ENCODE results near the gene IDH1.

IDH1 gene

GRCh38 chr2:208210688-208211451, 44.0 kb downstream of the IDH1 start:
- TF ChIP-seq EZH2phosphoT487 (IDR thresholded peaks at IDR 0.05; ENCODE audit: borderline replicate concordance, low read length): no peak
- TF ChIP-seq, protein P1, sequence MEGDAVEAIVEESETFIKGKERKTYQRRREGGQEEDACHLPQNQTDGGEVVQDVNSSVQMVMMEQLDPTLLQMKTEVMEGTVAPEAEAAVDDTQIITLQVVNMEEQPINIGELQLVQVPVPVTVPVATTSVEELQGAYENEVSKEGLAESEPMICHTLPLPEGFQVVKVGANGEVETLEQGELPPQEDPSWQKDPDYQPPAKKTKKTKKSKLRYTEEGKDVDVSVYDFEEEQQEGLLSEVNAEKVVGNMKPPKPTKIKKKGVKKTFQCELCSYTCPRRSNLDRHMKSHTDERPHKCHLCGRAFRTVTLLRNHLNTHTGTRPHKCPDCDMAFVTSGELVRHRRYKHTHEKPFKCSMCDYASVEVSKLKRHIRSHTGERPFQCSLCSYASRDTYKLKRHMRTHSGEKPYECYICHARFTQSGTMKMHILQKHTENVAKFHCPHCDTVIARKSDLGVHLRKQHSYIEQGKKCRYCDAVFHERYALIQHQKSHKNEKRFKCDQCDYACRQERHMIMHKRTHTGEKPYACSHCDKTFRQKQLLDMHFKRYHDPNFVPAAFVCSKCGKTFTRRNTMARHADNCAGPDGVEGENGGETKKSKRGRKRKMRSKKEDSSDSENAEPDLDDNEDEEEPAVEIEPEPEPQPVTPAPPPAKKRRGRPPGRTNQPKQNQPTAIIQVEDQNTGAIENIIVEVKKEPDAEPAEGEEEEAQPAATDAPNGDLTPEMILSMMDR (IDR thresholded peaks at IDR 0.05; ENCODE audit: low read depth, low read length, poor library complexity, severe bottlenecking): no peak
- no peaks in the 10 kb centered on the region for H3K27me3 ChIP-seq (ENCODE audit: control insufficient read depth, low read length)
- H3K9me3 ChIP-seq (ENCODE audit: control insufficient read depth, insufficient read depth, low read length): no peaks in the 10 kb centered on the region
- no peaks in the 10 kb centered on the region for H3K36me3 ChIP-seq (ENCODE audit: control insufficient read depth, low read length)
- no peak overlapping the region for H3K4me2 ChIP-seq (ENCODE audit: low read length)
- H4K20me1 ChIP-seq (ENCODE audit: control insufficient read depth, insufficient read depth, low read depth, low read length): no peaks in the 10 kb centered on the region
- H3K27ac ChIP-seq (ENCODE audit: low read depth, low read length): no peak overlapping the region
- no peaks in the 10 kb centered on the region for H3K4me1 ChIP-seq (ENCODE audit: control insufficient read depth, low read length)
- no peak overlapping the region for H3K4me3 ChIP-seq (ENCODE audit: low read length)
- H3K9me2 ChIP-seq (replicated peaks; ENCODE audit: control insufficient read depth, low read length): no peaks in the 10 kb centered on the region
- no peaks in the 10 kb centered on the region for H3K79me2 ChIP-seq (ENCODE audit: control insufficient read depth, low read length)
- H3F3A ChIP-seq (ENCODE audit: control insufficient read depth, insufficient read depth): no peaks in the 10 kb centered on the region

DNA sequence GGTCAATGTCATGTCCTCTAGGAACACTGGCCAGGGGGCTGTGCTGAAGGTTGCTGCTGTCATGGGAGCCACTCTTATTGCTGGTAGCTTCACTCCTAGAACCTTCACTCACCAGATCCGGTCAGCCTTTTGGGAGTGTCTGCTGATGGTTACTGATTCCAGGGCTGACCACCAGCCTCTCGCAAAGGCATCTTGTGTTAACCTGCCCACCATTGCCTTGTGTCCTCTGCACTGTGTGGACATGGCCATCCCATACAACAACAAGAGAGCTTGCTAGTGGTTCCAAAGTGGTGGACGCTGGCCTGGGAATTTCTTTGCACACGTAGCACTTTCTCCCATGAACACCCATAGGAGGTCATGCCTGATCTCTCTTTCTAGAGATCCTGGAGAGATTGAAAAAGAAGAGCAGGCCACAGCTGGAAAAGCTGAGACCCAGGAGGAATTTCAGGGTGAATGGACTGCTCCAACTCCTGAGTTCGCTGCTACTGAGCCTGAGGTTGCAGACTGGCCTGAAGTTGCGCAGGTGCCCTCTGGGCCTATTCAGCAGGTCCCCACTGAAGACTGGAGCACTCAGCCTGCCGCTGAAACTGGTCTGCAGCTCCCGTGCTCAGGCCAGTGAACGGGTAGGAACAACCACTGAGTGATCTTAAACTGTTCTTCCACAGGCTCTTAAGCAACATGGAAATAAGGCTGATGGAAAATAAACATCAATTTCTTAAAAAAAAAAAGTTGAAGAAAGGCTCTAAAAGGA, 46.4 kb downstream of the IDH1 start:
- H3K9me3 ChIP-seq (ENCODE audit: control insufficient read depth, insufficient read depth, low read length): no peaks in the 10 kb centered on the region
- H3K27ac ChIP-seq (ENCODE audit: low read depth, low read length): no peak overlapping the region
- no peak overlapping the region for H3K4me3 ChIP-seq (ENCODE audit: low read length)
- no peaks in the 10 kb centered on the region for H3K27me3 ChIP-seq (ENCODE audit: control insufficient read depth, low read length)
- H3K9me2 ChIP-seq (replicated peaks; ENCODE audit: control insufficient read depth, low read length): no peaks in the 10 kb centered on the region
- H3K4me1 ChIP-seq (ENCODE audit: control insufficient read depth, low read length): no peaks in the 10 kb centered on the region
- no peaks in the 10 kb centered on the region for H3K36me3 ChIP-seq (ENCODE audit: control insufficient read depth, low read length)
- TF ChIP-seq EZH2phosphoT487 (IDR thresholded peaks at IDR 0.05; ENCODE audit: borderline replicate concordance, low read length): no peak
- TF ChIP-seq, protein P1 (IDR thresholded peaks at IDR 0.05; ENCODE audit: low read depth, low read length, poor library complexity, severe bottlenecking): no peak
- H3K79me2 ChIP-seq (ENCODE audit: control insufficient read depth, low read length): no peaks in the 10 kb centered on the region
- no peak overlapping the region for H3K4me2 ChIP-seq (ENCODE audit: low read length)
- H4K20me1 ChIP-seq (ENCODE audit: control insufficient read depth, insufficient read depth, low read depth, low read length): no peaks in the 10 kb centered on the region
- H3F3A ChIP-seq (ENCODE audit: control insufficient read depth, insufficient read depth): no peaks in the 10 kb centered on the region

- H3K9me2 ChIP-seq (replicated peaks; ENCODE audit: control insufficient read depth, low read length): no peaks in the 10 kb centered on the region
- H4K20me1 ChIP-seq (ENCODE audit: control insufficient read depth, insufficient read depth, low read depth, low read length): no peaks in the 10 kb centered on the region
- no peaks in the 10 kb centered on the region for H3F3A ChIP-seq (ENCODE audit: control insufficient read depth, insufficient read depth)
- no peak overlapping the region for H3K27ac ChIP-seq (ENCODE audit: low read depth, low read length)
- H3K36me3 ChIP-seq (ENCODE audit: control insufficient read depth, low read length): no peaks in the 10 kb centered on the region
- TF ChIP-seq, protein P1 (IDR thresholded peaks at IDR 0.05; ENCODE audit: low read depth, low read length, poor library complexity, severe bottlenecking): no peak
- no peak for TF ChIP-seq EZH2phosphoT487 (IDR thresholded peaks at IDR 0.05; ENCODE audit: borderline replicate concordance, low read length)
- H3K79me2 ChIP-seq (ENCODE audit: control insufficient read depth, low read length): no peaks in the 10 kb centered on the region
- H3K4me2 ChIP-seq (ENCODE audit: low read length): no peak overlapping the region
- no peaks in the 10 kb centered on the region for H3K9me3 ChIP-seq (ENCODE audit: control insufficient read depth, insufficient read depth, low read length)
- no peaks in the 10 kb centered on the region for H3K27me3 ChIP-seq (ENCODE audit: control insufficient read depth, low read length)
- H3K4me3 ChIP-seq (ENCODE audit: low read length): no peak overlapping the region
- H3K4me1 ChIP-seq (ENCODE audit: control insufficient read depth, low read length): no peaks in the 10 kb centered on the region
Observed at GRCh38 chr2:208207769-208208168, 47.1 kb downstream of the IDH1 start.
